22Rv1 (cell line): ENCODE results near the gene MMRN1.

Experiments
- ZFX ChIP-seq: fragments of 450-650 bp; IDR thresholded peaks from 2 replicates; pipeline ENCODE4 v1.6.1; 2017; ENCODE audit warnings: antibody characterized with exemption, borderline replicate concordance
- TF ChIP-seq, protein P1 (sequence below): fragments of 450-650 bp; IDR thresholded peaks from 2 replicates; pipeline ENCODE4 v1.5.1; 2017; ENCODE audit warnings: mild to moderate bottlenecking

DNA sequence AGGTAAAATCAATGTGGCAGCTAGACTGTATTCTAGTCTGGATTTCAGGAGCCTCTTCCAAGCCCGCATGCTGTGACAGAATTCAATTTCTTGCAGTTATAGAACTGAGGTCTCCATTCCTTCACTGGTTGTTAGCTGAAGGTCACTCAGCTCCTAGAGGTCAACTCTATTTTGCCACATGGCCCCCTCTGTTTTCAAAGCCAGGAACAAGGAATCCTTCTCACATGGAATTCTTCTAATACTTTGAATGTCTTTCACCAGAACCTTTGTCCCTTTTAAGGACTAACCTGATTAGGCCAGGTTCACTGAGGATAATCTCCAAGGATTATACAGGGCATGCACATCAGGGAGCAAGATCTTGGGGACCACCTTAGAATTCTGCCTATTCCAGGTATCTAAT, 23.4 kb upstream of the MMRN1 start:
- TF ChIP-seq, protein P1, sequence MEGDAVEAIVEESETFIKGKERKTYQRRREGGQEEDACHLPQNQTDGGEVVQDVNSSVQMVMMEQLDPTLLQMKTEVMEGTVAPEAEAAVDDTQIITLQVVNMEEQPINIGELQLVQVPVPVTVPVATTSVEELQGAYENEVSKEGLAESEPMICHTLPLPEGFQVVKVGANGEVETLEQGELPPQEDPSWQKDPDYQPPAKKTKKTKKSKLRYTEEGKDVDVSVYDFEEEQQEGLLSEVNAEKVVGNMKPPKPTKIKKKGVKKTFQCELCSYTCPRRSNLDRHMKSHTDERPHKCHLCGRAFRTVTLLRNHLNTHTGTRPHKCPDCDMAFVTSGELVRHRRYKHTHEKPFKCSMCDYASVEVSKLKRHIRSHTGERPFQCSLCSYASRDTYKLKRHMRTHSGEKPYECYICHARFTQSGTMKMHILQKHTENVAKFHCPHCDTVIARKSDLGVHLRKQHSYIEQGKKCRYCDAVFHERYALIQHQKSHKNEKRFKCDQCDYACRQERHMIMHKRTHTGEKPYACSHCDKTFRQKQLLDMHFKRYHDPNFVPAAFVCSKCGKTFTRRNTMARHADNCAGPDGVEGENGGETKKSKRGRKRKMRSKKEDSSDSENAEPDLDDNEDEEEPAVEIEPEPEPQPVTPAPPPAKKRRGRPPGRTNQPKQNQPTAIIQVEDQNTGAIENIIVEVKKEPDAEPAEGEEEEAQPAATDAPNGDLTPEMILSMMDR = no peak
- no peak for TF ChIP-seq ZFX
